Adipose tissue (tissue), 3 donors: Measurements from ENCODE around the gene PRDM16. TPM values are rescaled to one million over a fixed set of nuclear protein-coding genes. Genes with fewer than 3 reads are reported as not detected.

Experiments used
- H3K27ac ChIP-seq: one replicate; pipeline ENCODE4 v1.5.1; 2013; ENCODE audit warnings: low read depth, low read length
- WGBS, 3 donors: extraction: QIAGEN DNeasy Blood & Tissue Kit; methylation state at CpG; one replicate each; pipeline ENCODE4 v1.1.7; 2013; 5-methylcytosine and 5-hydroxymethylcytosine counted together
- polyA plus RNA-seq, 3 donors: library from polyadenylated mRNA; stranded (reverse); fragments of 200-250 nt; gene quantifications; one replicate each; pipeline ENCODE4 v1.2.3, GENCODE V29; 2013
- donor health status: healthy with polysubstance abuse.
- donor health status: Bipolar disorder and iron deficiency.
- donor health status: healthy.

Gene PRDM16
- polyA plus RNA-seq, 3 donors: 1.6 to 3.6 (median 1.6) TPM

DNA sequence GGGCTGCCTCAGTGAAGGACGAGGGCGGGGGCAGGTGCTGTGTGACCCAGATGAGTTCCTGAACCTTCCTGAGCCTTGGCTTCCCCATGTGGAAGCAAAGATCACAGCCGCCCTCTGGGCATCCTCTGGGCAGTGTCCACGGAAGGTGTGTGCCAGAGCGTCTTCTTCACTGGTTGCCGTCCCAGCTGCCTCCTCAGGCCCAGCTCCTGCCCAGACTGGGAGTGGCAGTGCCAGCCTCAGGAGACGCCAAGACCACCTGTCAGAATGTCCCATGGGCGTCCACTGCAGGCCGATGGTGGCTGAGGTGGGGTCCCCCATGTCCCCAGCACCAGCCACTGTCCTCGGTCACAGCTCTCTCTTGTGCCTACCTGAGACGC is 395.6 kb downstream of the PRDM16 start:
- no peak overlapping the region for H3K27ac ChIP-seq
- 87 to 98% (median 88%) methylated on average over 10 to 11 of the region's 11 CpGs for WGBS, 3 donors

DNA sequence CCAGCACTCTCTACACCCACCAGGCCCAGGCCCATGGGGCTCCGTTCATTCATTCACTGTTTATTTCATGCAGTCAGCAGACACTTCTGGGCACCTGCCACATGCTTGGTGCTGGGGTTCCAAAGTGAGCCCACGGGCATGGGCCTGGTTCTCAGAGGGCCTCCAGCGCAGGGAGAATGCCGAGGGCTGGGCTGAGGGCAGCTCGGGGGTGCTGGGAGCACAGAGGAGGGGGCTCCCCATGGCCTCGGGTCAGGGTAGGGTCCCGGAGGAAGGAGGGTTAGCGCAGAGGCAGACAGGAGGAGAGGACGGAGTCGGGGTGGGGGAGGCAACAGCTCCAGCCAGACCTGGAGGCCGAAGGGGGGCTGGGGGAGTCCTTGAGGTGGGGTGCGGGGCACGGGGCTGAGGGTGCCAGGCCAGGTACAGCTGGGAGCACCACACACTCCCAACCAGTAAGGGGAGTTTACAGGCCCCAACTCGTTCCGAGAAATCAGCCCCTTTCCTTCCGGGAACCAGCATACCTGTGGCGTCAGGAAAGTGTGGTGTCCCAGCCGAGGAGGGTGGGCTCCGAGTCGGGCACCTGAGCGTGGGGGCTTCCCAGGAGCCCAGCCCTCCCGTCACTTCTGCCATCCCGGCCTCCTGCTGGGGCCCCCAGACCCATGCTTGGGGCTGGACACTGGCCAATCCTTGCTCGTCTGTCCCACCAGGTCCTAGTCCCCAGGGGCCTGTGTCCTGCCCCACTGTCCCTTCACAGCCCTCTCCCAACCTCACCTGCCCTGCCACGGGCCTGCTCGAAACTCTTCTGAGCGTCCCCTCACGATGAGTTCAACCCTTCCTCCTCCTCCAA is 396.3 kb downstream of the PRDM16 start:
- H3K27ac ChIP-seq: no peak overlapping the region
- WGBS, 3 donors: 80 to 86% (median 85%) methylated on average over 24 to 27 of the region's 28 CpGs

GRCh38 chr1:3465935-3466321 is 396.9 kb downstream of the PRDM16 start:
- WGBS, 3 donors: 79 to 93% (median 80%) methylated on average over 17 of the region's 17 CpGs
- H3K27ac ChIP-seq: no peak overlapping the region

GRCh38 chr1:3466366-3467075 is 397.5 kb downstream of the PRDM16 start:
- H3K27ac ChIP-seq: no peak overlapping the region
- WGBS, 3 donors: 87 to 95% (median 90%) methylated on average over 16 of the region's 16 CpGs

DNA sequence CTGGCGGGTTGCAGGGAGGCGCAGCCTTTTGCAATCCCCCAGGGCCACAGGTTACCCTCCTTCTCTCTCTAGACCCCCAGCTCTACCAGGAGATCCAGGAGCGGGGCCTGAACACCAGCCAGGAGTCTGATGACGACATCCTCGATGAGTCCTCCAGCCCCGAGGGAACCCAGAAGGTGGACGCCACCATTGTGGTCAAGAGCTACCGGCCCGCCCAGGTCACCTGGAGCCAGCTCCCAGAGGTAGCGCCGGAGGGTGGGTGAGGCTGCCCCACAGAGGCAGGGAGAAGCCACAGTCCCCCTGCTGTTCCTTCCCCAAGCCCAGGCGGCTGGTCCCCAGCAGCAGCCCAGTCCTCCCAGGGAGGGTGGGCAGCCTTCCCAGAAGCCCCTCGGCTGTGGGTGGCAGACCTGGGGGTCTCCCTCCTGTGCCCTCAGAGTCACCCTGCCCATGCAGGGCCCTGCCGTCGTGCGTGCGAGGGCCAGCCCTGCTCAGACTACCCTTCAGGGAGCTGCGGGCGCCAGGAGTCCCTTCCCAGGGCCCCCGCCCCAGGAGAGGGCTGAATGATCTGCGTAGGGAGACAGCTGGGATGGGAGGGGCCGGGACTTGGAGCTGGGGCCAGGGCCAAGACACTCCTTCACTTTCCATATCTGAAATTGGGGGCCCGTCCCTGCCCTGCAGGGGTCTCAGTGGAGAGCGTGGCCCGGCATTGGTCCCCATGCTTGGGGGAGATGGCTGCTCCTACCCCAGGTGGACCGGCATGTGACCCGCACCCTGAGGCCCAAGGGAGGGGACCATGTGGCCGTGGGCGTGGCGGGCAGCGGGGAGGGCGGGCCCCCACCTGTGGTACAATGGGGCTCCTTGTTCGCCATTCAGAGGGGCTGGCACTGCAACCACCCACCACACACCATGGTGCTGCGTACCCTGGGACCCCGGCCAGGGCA is 398.4 kb downstream of the PRDM16 start:
- no peak overlapping the region for H3K27ac ChIP-seq
- 78 to 91% (median 81%) methylated on average over 34 to 35 of the region's 35 CpGs for WGBS, 3 donors

DNA sequence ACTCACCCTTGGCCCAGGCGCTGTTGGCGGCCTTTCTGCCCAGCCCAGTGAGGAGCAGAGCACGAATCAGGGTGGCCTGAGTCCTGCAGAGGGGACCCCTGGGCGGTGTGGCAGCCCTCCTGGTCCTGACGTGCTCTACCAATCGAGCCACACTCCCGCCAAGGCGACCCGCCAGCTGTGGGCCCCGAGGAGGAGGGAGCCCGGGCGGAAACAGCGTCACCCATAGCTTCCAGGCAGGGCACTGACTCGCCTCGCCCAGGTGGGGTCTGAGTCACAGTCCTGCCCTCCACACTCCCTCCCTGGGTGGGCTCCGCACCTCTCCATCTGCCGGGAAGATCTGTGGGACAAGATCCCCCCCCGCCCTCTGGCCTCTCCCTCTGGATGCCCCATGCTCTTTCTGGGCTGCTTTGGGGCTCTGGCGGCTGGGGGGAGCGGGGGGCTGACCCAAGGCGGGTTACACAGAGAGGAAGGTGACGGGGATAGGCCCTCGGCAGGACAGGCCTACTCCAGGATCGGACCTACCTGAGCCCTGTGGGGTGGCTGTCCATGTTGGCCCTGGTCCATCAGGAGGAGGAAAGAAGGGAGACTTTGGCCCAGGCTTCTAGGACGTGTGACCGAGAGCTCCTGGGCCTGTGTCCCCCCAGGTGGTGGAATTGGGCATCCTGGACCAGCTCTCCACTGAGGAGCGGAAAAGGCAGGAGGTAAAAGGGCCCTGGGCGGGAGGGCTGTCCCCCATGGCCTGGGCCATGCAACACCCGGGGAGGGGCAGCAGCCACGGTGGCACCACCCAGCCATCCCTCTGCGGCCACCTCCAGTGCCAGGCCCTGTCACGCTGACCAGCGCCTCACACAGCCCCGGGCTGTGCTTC is 399.5 kb downstream of the PRDM16 start:
- WGBS, 3 donors: 84 to 91% (median 87%) methylated on average over 31 to 34 of the region's 34 CpGs
- H3K27ac ChIP-seq: no peak overlapping the region

DNA sequence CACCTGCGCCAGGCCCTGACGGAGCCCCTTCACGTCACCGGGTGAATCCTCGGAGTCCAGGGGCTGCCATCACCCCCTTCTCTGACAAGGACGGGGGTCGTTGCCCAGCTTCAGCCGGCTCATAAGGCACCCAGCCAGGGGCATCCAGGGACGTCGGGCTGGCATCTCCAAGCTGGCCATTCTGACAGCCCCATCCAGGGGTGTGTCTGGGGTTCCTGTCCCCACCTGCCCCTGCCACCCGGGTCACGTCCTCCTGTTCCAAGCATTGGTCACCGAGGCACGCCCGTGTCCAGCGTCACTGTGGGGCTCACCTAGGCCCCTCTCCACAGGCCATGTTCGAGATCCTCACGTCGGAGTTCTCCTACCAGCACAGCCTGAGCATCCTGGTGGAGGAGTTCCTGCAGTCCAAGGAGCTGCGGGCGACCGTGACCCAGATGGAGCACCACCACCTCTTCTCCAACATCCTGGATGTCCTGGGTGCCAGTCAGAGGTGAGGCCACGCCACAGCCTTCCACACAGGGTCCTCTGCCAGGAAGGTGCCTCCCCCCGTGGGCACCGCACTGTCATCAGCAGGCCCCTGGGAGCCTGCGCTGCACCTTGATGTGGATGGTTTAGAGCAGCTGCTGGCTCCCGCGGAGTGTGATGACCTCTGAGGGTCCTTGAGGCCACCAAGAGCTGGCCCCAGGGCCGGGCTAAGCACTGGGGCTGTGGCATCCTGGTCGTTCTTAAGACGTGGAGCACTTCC is 400.3 kb downstream of the PRDM16 start:
- WGBS, 3 donors: 89 to 97% (median 92%) methylated on average over 31 of the region's 31 CpGs
- H3K27ac ChIP-seq: no peak overlapping the region

DNA sequence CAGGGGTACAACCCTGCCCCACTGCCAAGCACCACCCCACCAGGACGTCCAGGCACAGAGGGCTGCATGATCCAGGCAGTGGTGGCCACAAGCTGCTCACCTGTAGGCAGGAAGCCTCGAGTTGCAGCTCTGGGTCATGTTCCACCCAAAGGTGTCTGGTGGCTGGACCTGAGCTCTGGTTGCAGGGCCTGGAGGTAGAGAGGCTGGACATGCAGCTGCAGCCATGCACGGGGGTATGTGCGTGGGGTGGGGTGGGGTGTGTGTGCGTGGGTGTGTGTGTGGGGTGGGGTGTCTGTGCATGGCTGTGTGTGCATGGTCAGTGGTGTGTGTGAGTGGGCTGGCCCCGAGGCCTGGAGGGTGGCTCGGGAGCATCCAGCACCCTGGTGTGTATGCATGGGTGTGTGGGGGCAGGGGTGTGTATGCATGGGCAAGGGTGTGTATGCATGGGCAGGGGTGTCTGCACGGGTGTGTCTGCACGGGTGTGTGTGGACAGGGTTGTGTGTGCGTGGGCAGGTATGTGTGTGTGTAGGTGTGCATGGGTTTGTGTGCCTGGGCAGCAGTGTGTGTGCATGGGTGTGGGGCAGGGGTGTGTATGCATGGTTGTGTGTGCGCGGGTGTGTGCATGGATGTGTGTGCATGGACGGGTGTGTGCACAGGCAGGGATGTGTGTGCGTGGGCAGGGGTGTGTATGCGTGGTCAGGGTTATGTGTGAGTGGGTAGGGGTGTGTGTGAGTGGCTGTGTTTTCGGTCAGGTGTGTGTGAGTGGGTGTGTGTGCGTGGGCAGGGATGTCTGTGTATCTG is 401.0 kb downstream of the PRDM16 start:
- WGBS, 3 donors: 90 to 93% (median 91%) methylated on average over 17 of the region's 17 CpGs
- H3K27ac ChIP-seq: no peak overlapping the region

- no peak overlapping the region for H3K27ac ChIP-seq
- 83 to 89% (median 84%) methylated on average over 22 of the region's 22 CpGs for WGBS, 3 donors
These were observed 401.8 kb downstream of the PRDM16 start for GRCh38 chr1:3470650-3471355.

- 32 to 73% (median 48%) methylated on average over 23 to 25 of the region's 25 CpGs for WGBS, 3 donors
- no peak overlapping the region for H3K27ac ChIP-seq
These were observed 402.5 kb downstream of the PRDM16 start for GRCh38 chr1:3471356-3472087.

DNA sequence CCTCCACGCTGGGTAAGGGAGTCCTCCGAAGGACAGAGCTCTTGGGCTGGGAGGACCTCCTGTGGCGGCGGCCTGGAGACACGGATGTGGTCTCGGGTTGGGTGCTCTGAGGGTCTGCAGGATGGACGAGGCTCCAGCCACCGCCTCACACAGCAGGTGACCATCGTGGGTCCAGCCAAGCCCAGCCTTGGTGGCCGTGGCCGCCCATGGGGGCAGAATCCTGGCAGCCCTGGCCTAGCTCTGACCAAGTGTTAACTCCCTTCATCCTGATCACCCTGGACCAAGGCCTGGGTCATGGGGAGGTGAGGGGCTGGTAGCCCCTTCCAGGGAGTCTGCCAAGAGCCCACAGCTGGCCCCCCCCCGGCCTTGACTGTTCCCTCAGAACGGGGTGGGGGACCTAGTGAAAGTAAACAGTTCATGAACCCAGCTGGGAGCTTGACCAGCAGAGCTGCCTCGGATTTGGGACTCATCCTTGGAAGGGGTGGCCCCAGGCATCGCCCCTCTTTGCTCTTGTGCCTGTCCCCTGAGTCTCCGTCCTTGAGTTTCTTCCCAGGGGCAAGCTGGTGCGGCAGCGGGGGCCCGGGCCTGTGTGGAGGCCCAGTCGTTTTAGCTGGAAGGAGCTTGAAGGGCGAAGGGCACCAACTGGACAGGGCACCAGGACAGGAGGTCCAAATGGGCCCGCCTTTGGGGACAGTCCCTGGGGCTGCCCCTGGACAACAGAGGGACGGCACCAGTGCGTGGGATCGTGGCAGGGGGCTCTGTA is 403.3 kb downstream of the PRDM16 start:
- no peak overlapping the region for H3K27ac ChIP-seq
- 75 to 84% (median 78%) methylated on average over 25 of the region's 25 CpGs for WGBS, 3 donors

DNA sequence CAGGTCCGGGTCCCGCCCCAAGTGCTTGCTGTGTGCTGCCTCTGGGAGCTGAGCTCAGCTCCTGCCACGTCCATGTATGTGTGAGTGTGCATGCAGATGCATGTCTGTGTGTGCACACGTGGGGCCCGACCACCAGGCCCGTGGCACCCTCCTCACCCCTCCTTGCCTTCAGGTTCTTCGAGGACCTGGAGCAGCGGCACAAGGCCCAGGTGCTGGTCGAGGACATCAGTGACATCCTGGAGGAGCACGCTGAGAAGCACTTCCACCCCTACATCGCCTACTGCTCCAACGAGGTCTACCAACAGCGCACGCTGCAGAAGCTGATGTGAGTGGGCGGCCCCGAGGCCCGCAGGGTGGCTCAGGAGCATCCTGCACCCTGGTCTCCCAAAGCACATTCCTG is 403.9 kb downstream of the PRDM16 start:
- WGBS, 3 donors: 88 to 91% (median 89%) methylated on average over 16 to 17 of the region's 17 CpGs
- no peak overlapping the region for H3K27ac ChIP-seq

- WGBS, 3 donors: 71 to 92% (median 72%) methylated on average over 15 to 20 of the region's 20 CpGs
- no peak overlapping the region for H3K27ac ChIP-seq
These were observed 404.4 kb downstream of the PRDM16 start for GRCh38 chr1:3473381-3473844.

- WGBS, 3 donors: 87 to 94% (median 93%) methylated on average over 8 of the region's 8 CpGs
- H3K27ac ChIP-seq: no peak overlapping the region
These were observed 405.0 kb downstream of the PRDM16 start for GRCh38 chr1:3474016-3474415.
